ENCODE data around the gene ABHD12B. TPM values are rescaled to one million over a fixed set of nuclear protein-coding genes. Genes with fewer than 3 reads are reported as not detected.

The ABHD12B gene
- total RNA-seq, 5 donors from 2014 or later (not counting 1 experiment from before 2014, with no cell fraction given) = not detected

DNA sequence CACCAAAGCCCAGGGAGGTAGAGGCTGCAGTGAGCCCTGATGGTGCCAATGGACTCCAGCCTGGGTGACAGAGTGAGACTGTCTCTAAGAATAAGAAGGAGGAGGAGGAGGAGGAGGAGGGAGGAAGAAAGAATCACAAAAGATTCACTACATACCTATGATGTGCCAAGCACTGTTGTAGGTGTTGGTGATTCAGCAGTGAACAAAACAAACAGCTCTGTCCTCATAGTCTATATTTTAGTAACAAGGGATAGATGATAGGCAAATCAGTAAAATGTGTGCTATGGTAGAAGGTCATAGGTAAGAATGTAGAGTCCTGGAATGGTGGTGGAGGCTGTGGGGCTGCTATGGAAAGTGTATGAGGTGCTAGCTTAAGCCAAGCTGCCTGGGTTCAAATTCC lies 18.0 kb upstream of the ABHD12B start:
- Mint-ChIP-seq H3K27me3 (no peaks in the 10 kb centered on the region), H3K36me3 (no peaks in the 10 kb centered on the region), H3K4me1 (peaks cover 0 to under 1% (median 0%) of the 10 kb centered on the region in 3 donors), H3K9me3 (no peaks in the 10 kb centered on the region), H3K4me3 (no peak overlapping the region), H3K27ac (no peak overlapping the region)
- Histone ChIP-seq H3K36me3 (ENCODE audit: control insufficient read depth in 2 of 2, extremely low read depth in 1 of 2, insufficient read depth in 1 of 2, low read length in 1 of 2) (no peaks in the 10 kb centered on the region), H3K4me3 (ENCODE audit: control insufficient read depth in 1 of 2, extremely low read depth in 1 of 2, low read length in 1 of 2) (no peak overlapping the region), H3K4me1 (ENCODE audit: control insufficient read depth in 1 of 2, extremely low read depth in 1 of 2, insufficient read depth in 2 of 2, low read length in 2 of 2) (no peaks in the 10 kb centered on the region), H3K27ac (ENCODE audit: low read length) (no peak overlapping the region), H3K27me3 (replicated peaks in 1 of 2; ENCODE audit: control insufficient read depth in 2 of 2, extremely low read depth in 1 of 2, insufficient read depth in 2 of 2, low read length in 1 of 2) (no peaks in the 10 kb centered on the region), H3K9me3 (no peaks in the 10 kb centered on the region)
- ChIA-PET POLR2A (interaction anchor here (0.5 to 0.6 kb wide), 2 partner anchors 117 to 529 kb away, joined by 3 read pairs; no protein-coding TSS in a partner anchor), CTCF (no interaction called here)
- DNase-seq = no peak
- no peak for ATAC-seq (replicated peaks in 1 of 4)

DNA sequence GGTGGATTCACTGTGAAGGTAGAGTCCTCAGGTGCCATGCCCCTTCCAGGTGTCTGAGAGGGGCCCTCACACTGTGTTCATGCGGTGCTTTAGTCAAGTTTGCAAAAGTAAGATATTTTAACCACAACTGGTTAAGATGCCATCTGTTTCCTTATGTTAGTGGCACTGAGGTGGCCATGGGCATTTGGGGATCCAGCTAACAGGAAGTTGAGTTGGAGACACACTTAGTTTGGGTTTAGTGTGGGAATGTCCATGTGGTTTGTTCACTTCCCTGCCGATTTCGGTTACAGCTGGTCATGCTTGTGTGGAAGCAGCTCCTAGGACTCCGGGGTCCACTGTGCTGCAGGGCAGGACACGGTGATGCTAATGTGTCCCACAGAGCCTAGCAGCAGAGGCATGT lies 17.3 kb upstream of the ABHD12B start:
- CTCF ChIA-PET = no interaction called here
- 64% methylated on average over 5 of the region's 5 CpGs for WGBS (ENCODE audit: insufficient coverage)
- Mint-ChIP-seq H3K4me3 (no peak overlapping the region), H3K27me3 (no peaks in the 10 kb centered on the region), H3K4me1 (peaks cover 4 to 6% (median 5%) of the 10 kb centered on the region in 3 donors), H3K27ac (no peak overlapping the region), H3K36me3 (no peaks in the 10 kb centered on the region), H3K9me3 (no peaks in the 10 kb centered on the region)
- Histone ChIP-seq H3K9me3 (no peaks in the 10 kb centered on the region), H3K27me3 (replicated peaks in 1 of 2; ENCODE audit: control insufficient read depth in 2 of 2, extremely low read depth in 1 of 2, insufficient read depth in 2 of 2, low read length in 1 of 2) (no peaks in the 10 kb centered on the region), H3K36me3 (ENCODE audit: control insufficient read depth in 2 of 2, extremely low read depth in 1 of 2, insufficient read depth in 1 of 2, low read length in 1 of 2) (no peaks in the 10 kb centered on the region), H3K27ac (ENCODE audit: low read length) (no peak overlapping the region), H3K4me1 (ENCODE audit: control insufficient read depth in 1 of 2, extremely low read depth in 1 of 2, insufficient read depth in 2 of 2, low read length in 2 of 2) (peaks cover 2 to 4% of the 10 kb centered on the region in 2 experiments), H3K4me3 (ENCODE audit: control insufficient read depth in 1 of 2, extremely low read depth in 1 of 2, low read length in 1 of 2) (no peak overlapping the region)
- ATAC-seq (replicated peaks in 1 of 4) = no peak
- POLR2A ChIA-PET = interaction anchor here in 1 of 2 donors (0.5 kb wide), 1 partner anchor 529 kb away, joined by 3 read pairs; no protein-coding TSS in a partner anchor
- no peak for DNase-seq

DNA sequence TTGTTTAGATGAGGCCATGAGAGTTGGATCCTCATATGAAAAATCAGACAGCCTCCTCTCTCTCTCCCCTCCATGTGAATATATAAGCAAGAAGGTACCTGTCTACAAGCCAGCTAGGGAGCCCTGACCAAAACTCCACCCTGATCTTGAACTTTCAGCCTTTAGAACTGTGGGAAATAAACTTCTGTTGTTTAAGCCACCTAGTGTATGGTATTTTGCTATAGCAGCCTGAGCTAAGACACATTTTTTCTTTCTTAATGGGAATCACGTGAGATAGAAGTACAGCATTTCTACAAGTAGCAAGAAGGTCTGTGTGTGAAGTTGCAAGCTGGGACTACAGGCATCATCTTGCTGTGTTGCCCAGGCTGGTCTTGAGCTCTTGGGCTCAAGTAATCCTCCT lies 16.3 kb upstream of the ABHD12B start:
- Histone ChIP-seq H3K9me3 (no peaks in the 10 kb centered on the region), H3K27ac (ENCODE audit: low read length) (no peak overlapping the region), H3K36me3 (ENCODE audit: control insufficient read depth in 2 of 2, extremely low read depth in 1 of 2, insufficient read depth in 1 of 2, low read length in 1 of 2) (no peaks in the 10 kb centered on the region), H3K27me3 (replicated peaks in 1 of 2; ENCODE audit: control insufficient read depth in 2 of 2, extremely low read depth in 1 of 2, insufficient read depth in 2 of 2, low read length in 1 of 2) (no peaks in the 10 kb centered on the region), H3K4me3 (ENCODE audit: control insufficient read depth in 1 of 2, extremely low read depth in 1 of 2, low read length in 1 of 2) (no peak overlapping the region), H3K4me1 (ENCODE audit: control insufficient read depth in 1 of 2, extremely low read depth in 1 of 2, insufficient read depth in 2 of 2, low read length in 2 of 2) (peaks cover 4 to 8% of the 10 kb centered on the region in 2 experiments)
- CTCF ChIA-PET = interaction anchor here in 1 of 2 donors (0.7 kb wide), 1 partner anchor 1156 kb away, joined by 3 read pairs; no protein-coding TSS in a partner anchor
- Mint-ChIP-seq H3K9me3 (no peaks in the 10 kb centered on the region), H3K36me3 (no peaks in the 10 kb centered on the region), H3K4me1 (peaks cover 5 to 15% (median 11%) of the 10 kb centered on the region in 3 donors), H3K27ac (no peak overlapping the region), H3K4me3 (no peak overlapping the region), H3K27me3 (no peaks in the 10 kb centered on the region)
- DNase-seq (no peak), ATAC-seq (replicated peaks in 1 of 4) (no peak)
- POLR2A ChIA-PET = interaction anchor here in 1 of 2 donors (0.7 to 0.8 kb wide), 2 partner anchors 10 to 792 kb away, joined by 3 to 5 read pairs; no protein-coding TSS in a partner anchor
- WGBS (ENCODE audit: insufficient coverage) = no CpG with 5 or more reads among the region's 1 CpG

DNA sequence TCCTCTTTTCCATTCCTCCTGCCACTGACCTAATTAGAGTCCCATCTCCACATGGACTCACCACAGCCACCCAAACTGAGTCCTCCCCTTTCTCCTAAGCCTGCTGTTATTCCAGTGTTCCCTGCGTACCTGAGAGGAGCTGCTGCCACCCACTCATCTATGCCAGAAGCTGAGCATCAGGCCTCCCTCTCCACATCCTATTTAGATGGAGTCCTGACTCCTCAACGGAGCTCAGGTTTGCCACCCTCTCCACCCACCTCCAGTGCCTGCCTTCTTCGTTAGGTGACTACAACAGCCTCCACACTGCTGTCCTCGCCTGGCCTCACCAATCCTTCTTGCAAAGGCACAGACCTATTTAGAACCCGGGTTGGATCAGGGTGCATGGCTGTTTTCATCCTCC lies 15.2 kb upstream of the ABHD12B start:
- no peak overlapping the region for H3K27ac ChIP-seq (ENCODE audit: low read length)
- H3K4me1 ChIP-seq (ENCODE audit: control insufficient read depth in 1 of 2, extremely low read depth in 1 of 2, insufficient read depth in 2 of 2, low read length in 2 of 2) = peaks cover 4 to 8% of the 10 kb centered on the region in 2 experiments
- ChIA-PET POLR2A (no interaction called here), CTCF (no interaction called here)
- WGBS (ENCODE audit: insufficient coverage) = 81% methylated on average over 5 of the region's 5 CpGs
- H3K4me3 Mint-ChIP-seq = no peak overlapping the region
- H3K36me3 ChIP-seq (ENCODE audit: control insufficient read depth in 2 of 2, extremely low read depth in 1 of 2, insufficient read depth in 1 of 2, low read length in 1 of 2) = no peaks in the 10 kb centered on the region
- ATAC-seq (replicated peaks in 1 of 4) = no peak
- peaks cover 5 to 15% (median 13%) of the 10 kb centered on the region in 3 donors for H3K4me1 Mint-ChIP-seq
- no peaks in the 10 kb centered on the region for H3K9me3 ChIP-seq
- no peaks in the 10 kb centered on the region for H3K27me3 Mint-ChIP-seq
- no peaks in the 10 kb centered on the region for H3K9me3 Mint-ChIP-seq
- H3K4me3 ChIP-seq (ENCODE audit: control insufficient read depth in 1 of 2, extremely low read depth in 1 of 2, low read length in 1 of 2) = no peak overlapping the region
- H3K27me3 ChIP-seq (replicated peaks in 1 of 2; ENCODE audit: control insufficient read depth in 2 of 2, extremely low read depth in 1 of 2, insufficient read depth in 2 of 2, low read length in 1 of 2) = no peaks in the 10 kb centered on the region
- H3K27ac Mint-ChIP-seq = no peak overlapping the region
- no peaks in the 10 kb centered on the region for H3K36me3 Mint-ChIP-seq
- DNase-seq = no peak

DNA sequence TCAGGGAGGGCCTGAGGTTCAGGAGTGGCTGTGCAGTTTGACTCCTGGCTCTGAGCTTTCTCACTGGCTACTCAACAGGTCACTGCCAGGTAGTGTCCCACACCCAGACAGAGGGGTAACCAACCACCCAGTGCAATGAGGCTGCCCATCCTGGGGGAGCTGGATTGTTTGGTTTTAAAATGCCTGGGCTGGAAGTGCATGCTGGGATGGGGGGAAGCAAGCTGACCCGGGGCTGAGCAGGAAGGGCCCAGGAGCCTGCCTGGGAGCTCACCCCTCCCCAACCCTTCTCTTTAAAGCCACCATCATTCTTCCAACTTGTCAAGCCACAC lies 12.6 kb upstream of the ABHD12B start:
- H3K27me3 ChIP-seq (replicated peaks in 1 of 2; ENCODE audit: control insufficient read depth in 2 of 2, extremely low read depth in 1 of 2, insufficient read depth in 2 of 2, low read length in 1 of 2) = no peaks in the 10 kb centered on the region
- no peaks in the 10 kb centered on the region for H3K36me3 ChIP-seq (ENCODE audit: control insufficient read depth in 2 of 2, extremely low read depth in 1 of 2, insufficient read depth in 1 of 2, low read length in 1 of 2)
- Mint-ChIP-seq H3K27me3 (no peaks in the 10 kb centered on the region), H3K27ac (peak overlapping the region; percentile 66 to 75), H3K9me3 (no peaks in the 10 kb centered on the region), H3K4me1 (peaks cover 5 to 15% (median 13%) of the 10 kb centered on the region in 3 donors), H3K4me3 (peak overlapping the region; percentile 87 to 93 (median 93)), H3K36me3 (no peaks in the 10 kb centered on the region)
- H3K27ac ChIP-seq (ENCODE audit: low read length) = no peak overlapping the region
- H3K4me1 ChIP-seq (ENCODE audit: control insufficient read depth in 1 of 2, extremely low read depth in 1 of 2, insufficient read depth in 2 of 2, low read length in 2 of 2) = peaks cover 4 to 8% of the 10 kb centered on the region in 2 experiments
- H3K9me3 ChIP-seq = no peaks in the 10 kb centered on the region
- CTCF ChIA-PET = interaction anchor here (0.5 to 4.3 kb wide), 25 partner anchors 8 to 999 kb away, joined by 3 to 132 read pairs (median 6); partner anchors contain the start of gene TRIM9 (in 1 of the 2)
- POLR2A ChIA-PET = interaction anchor here (0.6 to 1.4 kb wide), 4 partner anchors 30 to 82 kb away, joined by 3 to 6 read pairs (median 4); no protein-coding TSS in a partner anchor
- DNase-seq = no peak
- WGBS (ENCODE audit: insufficient coverage) = no CpG with 5 or more reads among the region's 1 CpG
- peak overlapping the region in 1 of 2 donors; percentile 55 for H3K4me3 ChIP-seq (ENCODE audit: control insufficient read depth in 1 of 2, extremely low read depth in 1 of 2, low read length in 1 of 2)
- ATAC-seq (replicated peaks in 1 of 4) = no peak

DNA sequence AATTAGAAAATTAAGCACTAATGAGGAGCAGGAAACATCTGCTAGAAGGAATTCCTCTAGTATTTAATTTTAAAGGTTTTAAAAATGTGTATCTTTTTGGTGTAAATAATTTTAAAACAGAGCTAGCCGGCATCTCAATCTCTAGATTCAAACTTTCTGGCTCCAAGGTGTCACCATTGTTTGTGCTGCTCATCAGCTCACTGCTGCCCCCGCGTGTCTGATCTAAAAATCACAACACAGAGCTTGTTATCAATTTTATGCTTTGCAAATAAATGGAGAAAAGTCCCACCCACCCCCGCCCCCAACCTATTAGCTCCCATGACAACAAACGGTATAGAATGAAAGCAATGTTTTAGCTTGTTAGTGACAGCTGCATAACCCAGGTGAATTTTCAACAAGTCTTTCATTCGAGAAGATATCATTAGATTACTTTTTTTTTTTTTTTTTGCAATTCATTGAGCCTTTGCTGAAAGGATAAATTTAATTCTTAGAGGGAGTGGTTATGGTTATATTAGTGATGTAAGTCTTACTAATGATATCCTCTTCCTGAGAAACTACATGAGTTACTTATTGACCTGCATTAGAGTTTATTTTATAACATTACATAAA lies 11.3 kb upstream of the ABHD12B start:
- H3K27ac ChIP-seq (ENCODE audit: low read length) = no peak overlapping the region
- DNase-seq = peak; percentile 72 to 93 (median 87)
- no peaks in the 10 kb centered on the region for H3K36me3 ChIP-seq (ENCODE audit: control insufficient read depth in 2 of 2, extremely low read depth in 1 of 2, insufficient read depth in 1 of 2, low read length in 1 of 2)
- H3K9me3 ChIP-seq = no peaks in the 10 kb centered on the region
- Mint-ChIP-seq H3K4me1 (peaks cover 8 to 16% (median 15%) of the 10 kb centered on the region in 3 donors), H3K9me3 (no peaks in the 10 kb centered on the region), H3K36me3 (no peaks in the 10 kb centered on the region), H3K4me3 (peak overlapping the region; percentile 87 to 93 (median 93)), H3K27ac (peak overlapping the region; percentile 84 to 91), H3K27me3 (peaks cover 0 to 3% of the 10 kb centered on the region in 2 donors)
- peak overlapping the region; percentile 55 to 70 for H3K4me3 ChIP-seq (ENCODE audit: control insufficient read depth in 1 of 2, extremely low read depth in 1 of 2, low read length in 1 of 2)
- ChIA-PET POLR2A (interaction anchor here (0.5 to 1.5 kb wide), 23 partner anchors 10 to 538 kb away, joined by 3 to 9 read pairs (median 4); partner anchors contain the start of genes ABHD12B (in 1 of the 2), NIN (in 1 of the 2) and SAV1 (in 1 of the 2)), CTCF (interaction anchor here (0.5 to 4.3 kb wide), 98 partner anchors 8 to 1400 kb away, joined by 3 to 132 read pairs (median 5); partner anchors contain the start of gene NIN (in 1 of the 2))
- H3K4me1 ChIP-seq (ENCODE audit: control insufficient read depth in 1 of 2, extremely low read depth in 1 of 2, insufficient read depth in 2 of 2, low read length in 2 of 2) = peaks cover 4 to 8% of the 10 kb centered on the region in 2 experiments
- WGBS (ENCODE audit: insufficient coverage) = no CpG with 5 or more reads among the region's 6 CpGs
- H3K27me3 ChIP-seq (replicated peaks in 1 of 2; ENCODE audit: control insufficient read depth in 2 of 2, extremely low read depth in 1 of 2, insufficient read depth in 2 of 2, low read length in 1 of 2) = no peaks in the 10 kb centered on the region
- peak; percentile 68 to 80 (median 78) for ATAC-seq (replicated peaks in 1 of 4)
